Kidney capillary endothelial cell (primary cell): ENCODE data around the gene ATP8A1.
"Not testable (repeated sequence)": the region's sequence is repeated elsewhere in the genome, so short reads cannot be mapped to it uniquely, and the experiment has no call there.

ENCODE experiments used
- DNase-seq: peaks from one replicate; pipeline ENCODE4 v3.0.0-alpha.2; 2018; ENCODE audit warnings: low spot score

Gene ATP8A1

DNA sequence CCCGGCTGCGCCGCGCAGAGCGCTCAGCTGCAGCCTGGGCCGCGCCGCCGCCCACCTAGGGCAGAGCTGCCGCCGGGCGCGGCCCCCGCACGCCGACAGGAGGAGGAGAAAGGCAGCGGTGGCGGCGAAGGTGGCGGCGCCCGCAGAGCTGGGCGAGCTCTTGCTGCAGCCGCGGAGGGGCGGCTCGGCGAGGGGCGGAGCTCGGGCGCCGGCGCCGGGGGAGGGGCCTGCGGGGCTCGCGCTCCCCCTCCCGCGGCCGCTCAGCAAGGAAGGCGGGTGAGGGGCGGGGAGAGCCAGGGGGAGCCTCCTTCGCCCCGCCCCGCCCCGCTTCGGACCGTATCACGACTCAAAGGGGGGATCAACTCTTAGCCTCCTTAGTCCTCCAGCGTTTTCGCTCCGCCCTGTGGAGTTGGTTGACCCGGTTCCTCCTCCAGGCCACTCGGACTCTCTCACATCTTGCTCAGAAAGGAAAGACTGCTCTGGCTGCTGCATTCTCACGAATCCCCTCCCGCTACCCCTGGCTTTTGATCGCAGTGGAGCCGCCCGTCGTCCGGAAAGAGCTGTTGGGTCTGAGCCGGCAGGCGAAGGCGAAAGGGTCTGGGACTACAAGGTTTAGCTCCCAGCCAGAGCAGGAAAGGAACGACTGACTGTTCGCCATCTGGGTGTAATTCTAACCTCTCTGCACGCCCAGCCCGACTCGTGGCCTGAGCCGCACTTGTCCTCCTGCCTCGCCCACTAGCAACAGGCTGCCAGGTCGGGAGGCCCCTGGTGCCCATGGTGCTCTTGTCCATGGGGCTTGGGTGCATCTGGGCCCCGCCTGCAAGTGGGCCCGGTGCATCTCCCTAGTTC is at the start of gene ATP8A1:
Gene ATP8A1, minus strand, starts transcription at position 162 of the 849 bp plus-strand sequence. CDS start 232 bp downstream, outside the sequence.
- DNase-seq, result peak; percentile 89

DNA sequence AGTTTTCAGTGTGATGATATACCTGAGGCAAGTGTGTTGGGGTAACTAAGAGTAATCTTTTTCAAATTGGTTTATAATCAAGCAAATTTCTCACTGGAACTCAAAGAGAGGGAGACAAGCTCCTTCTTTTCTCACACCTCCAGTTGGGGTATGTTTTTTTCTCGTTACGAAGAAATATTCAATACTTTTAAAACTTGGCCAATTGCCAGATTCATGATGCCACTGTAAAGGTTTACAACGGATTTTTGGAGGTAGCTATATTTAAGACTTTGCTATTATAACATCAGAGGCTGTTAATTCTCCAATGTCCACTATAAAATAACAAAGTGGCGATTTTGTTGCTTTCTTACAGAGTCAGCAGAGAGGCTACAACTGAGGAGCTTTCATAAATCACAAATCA is 49.2 kb upstream of the ATP8A1 start:
- no peak for DNase-seq

DNA sequence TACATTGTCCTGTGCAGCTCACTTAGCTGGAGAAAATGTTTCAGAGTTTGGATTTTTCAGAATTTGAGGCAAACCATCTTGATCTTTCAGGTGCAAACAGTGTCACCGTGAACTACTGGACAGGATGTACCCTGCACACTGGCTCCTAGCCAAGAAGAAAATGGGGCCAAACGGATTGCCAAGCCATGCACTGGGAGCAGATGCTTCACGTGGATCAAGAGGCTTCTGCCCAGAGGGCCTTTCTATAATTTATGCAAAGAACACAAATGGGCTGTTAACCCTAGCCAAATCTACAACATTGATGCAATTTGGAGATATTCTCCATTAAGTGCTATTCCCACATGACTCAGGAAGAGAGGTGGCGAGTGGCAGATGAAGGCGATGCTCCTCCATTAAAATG is 46.9 kb upstream of the ATP8A1 start:
- DNase-seq, result no peak

DNA sequence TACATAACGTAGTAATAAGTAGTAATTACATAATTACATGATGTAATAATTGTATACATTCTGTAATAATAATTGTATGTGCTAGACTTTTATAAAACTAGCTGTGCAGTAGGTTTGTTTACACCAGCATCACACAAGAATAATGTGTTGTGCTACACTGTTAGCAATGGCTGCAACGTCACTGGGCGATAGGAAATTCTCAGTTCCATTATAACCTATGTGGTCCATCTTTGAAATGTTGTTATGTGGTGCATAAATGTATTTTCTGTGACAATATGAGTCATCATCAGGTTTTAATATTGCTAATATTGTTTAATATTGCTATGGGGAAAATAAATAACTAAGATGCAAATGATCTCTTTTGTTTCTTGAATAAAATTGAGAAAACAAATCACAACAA is 46.0 kb upstream of the ATP8A1 start:
- no peak for DNase-seq

DNA sequence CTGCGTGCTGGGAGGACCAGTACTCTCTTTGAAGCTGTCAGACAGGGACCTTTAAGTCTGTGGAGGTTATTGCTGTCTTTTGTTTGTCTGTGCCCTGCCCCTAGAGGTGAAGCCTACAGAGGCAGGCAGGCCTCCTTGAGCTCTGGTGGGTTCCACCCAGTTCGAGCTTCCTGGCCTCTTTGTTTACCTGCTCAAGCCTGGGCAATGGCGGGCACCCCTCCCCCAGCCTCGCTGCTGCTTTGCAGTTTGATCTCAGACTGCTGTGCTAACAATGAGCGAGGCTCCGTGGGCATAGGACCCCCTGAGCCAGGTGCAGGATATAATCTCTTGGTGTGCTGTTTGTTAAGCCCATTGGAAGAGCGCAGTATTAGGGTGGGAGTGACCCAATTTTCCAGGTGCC is 44.9 kb upstream of the ATP8A1 start:
- not testable (repeated sequence) for DNase-seq

DNA sequence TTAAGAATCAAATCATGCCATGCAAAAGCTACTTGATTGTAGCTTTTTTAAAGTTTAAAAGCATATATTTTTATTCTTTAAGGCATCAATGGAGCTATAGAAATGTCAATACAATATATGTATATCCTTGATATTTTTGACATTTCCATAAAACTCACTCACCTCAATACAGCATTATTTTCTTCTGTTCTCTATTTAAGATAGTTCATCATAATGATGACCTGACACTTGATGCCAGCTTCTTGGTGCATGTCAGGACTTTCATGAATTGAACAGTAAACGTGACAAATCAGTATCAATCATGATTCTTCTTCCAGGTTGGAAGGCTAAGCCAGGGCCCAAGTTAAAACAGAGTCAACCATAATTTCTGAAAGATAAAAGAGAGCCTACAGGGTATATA is 33.6 kb upstream of the ATP8A1 start:
- DNase-seq, result no peak

DNA sequence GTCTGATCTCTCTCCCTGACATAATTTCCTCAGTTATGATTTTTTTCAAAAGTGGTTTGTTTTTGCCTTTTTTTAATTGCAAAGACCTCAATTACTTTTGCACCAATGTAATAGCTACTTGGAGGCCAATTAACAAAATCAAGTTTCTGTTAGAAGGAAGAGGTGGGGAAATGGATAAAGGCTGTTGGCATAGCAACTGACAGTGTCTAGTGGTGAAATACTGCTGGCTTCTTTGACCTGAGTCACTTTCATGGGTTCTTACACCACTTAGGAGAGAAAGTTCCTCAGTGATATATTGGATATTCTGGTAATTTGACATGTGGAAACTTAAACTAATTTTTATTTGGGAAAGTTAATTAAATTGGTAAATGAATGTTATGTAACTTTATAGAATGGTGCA is 26.5 kb upstream of the ATP8A1 start:
- DNase-seq, result no peak

DNA sequence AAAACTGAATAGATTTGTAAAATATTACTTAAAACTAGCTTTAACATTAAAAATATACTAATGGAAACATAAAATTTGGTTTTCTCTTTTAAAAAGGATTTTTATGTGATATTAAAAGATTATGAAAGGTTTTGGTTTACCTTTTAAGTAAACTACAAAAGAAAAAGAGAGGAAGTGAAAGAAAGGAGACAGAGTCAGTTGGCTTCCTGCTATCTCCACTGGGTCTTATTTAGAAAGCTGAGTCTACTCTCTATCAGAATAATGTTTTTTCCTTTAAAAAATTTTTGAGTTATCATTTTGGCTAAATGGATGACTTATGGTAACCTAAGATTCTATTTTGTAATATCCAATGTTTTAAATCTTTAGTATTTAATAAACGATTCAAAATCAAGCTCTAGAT is 21.6 kb upstream of the ATP8A1 start:
- no peak for DNase-seq

DNA sequence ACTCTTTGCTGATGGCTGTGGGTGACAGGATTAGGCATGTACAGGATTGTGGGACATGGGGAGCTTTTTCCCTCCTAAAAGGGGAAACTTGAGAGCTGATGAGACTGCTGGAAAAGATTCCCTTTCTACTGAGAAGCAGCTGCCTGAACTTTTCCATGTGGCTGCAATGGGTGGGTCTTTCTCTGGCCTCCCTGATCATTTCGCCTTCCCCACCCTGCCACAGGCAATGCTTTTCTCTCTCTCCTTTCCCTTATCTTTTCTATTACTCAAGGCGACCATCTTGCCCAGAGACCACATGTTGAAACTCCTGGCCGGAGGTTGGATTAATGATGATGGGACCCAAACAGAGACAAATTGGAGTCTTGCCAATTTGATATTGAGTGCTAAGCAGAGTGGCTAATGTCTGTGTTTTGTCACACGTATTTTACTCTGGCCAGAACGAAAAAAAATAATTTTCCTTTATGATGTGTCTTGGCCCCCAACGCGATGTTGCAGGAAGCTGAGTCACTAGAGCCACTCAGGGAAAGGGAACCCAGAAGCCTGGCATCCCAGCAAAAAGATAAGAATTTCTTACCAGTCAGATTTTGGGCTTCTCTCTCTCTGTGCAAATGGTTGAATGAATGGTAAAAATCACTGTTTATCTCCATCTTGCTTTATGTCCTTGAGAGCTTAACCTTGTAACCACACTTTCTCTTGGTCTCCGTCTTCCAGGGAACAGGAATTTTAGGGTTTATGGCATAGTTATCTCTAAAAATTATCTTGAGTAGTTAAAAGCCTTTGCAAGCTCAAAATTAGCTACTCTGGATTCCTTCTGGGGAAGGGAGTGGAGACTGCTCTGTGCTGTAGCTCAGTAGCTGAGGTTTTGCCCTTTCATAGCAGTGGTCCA is 19.4 kb upstream of the ATP8A1 start:
- no peak for DNase-seq

DNA sequence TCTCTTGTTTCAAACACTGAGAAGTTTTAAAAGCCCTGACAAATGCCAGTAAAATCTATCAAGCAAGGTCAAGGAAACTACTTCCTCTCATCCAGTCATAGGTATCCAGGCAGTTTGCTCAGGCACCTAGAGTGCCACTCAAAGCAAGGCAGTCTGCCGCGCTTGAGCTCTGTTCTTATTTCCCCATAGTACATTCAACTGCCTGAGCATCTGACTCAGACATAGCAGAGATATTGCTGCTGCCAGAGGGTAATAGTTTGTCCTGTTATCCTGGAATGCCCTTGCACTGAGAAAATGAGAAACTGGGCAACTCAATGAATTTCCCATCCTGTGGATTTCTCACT is 16.1 kb upstream of the ATP8A1 start:
- DNase-seq, result peak; percentile 64

DNA sequence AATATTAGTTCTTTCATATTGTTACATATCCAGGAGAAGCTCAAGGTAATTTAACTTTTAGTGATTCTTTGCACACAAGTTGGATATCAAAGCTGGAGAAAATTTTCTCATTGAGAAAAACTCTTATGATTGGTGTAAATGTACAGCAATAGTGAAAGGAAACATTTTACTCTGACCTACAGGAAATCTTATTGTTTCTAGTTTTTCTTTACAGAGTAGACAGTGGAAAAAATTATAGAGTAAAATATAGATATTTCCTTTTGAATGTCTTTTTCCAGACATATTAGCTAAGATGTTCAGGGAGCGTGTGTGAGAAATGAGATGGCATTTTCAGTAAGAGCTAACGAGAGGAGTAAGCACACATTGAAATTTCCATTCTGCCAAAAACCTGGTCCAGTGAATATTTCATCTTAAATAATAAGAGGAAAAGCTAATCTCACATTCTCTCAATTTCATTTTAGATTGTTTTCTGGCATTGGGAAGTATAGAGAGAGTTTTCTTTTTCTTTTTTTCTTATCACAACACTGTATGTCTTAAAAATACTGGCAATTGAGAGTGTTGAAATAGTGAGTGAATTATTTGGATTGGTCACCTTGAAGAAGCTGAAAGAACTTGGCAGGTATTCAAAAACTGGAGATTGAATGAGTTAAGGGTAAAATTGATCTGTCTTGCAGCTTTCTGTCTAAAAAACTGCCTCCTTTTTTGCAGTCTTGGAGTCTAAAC is 15.6 kb upstream of the ATP8A1 start:
- no peak for DNase-seq

DNA sequence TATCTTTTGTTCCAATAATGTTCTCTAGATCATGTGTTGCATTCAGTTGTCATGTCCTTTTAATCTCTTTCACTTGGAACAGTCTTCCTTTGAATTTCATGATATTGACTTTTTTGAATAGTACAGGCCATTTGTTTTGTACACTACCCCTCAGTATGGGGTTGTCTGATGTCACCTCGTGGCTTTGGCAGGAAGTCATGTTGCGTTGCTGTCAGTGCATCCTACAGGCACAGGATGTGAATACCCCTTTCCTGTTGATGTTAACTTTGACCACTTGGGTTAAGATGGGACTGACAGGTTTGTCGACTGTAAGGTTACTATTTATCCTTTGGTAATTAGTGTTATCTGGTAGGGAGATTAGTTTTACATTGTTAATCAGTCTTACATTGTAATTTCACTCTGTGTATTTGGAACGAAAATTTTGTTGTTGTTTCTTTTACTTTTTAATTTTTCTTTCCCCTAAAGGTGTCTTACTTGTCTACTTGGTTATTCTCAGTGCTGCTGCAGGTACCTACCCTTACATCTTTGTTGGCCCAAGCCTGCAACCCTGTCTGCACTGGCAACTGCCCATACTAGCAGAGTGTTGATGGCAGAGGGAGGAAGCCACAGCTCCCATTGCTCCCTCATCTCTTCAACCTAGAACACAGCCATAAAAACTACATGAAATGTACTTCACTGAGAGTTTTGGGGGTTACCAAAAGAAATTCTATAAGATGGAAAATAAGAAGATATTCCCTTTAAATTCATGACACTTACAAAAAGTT is 14.7 kb upstream of the ATP8A1 start:
- peak; percentile 47 for DNase-seq

DNA sequence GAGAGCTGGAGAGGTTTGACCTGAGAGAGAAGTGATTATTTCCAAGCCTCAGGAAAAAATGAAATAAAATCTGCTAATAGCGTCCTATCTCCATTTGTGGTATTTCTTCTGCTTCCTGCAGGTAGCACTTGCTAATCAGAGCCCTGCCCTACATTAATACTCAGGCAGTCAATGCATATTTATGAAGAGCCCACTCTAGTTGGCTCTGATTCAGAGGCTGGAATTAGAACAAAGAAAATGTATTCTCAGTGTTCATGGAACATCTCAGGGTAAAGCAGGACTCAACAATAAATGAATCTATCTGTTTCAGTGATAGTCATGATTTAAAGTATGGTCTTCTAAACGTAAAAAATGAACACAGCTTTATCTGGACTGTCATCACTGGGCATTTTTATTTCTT is 1.4 kb upstream of the ATP8A1 start:
- no peak for DNase-seq

DNA sequence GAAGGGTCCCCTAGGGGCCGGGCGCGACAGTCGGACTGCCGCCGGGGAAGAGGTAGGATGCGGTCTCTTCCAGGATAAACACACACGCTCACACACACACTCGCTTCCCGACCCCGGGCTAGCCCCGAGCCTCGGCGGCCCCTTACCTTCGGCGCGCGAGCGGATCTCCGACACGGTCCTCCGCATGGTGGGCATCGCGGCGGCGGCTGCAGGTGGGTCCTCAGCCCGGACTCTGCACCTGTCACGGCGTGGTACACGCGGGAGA is 294 bp downstream of the ATP8A1 start:
- no peak for DNase-seq

DNA sequence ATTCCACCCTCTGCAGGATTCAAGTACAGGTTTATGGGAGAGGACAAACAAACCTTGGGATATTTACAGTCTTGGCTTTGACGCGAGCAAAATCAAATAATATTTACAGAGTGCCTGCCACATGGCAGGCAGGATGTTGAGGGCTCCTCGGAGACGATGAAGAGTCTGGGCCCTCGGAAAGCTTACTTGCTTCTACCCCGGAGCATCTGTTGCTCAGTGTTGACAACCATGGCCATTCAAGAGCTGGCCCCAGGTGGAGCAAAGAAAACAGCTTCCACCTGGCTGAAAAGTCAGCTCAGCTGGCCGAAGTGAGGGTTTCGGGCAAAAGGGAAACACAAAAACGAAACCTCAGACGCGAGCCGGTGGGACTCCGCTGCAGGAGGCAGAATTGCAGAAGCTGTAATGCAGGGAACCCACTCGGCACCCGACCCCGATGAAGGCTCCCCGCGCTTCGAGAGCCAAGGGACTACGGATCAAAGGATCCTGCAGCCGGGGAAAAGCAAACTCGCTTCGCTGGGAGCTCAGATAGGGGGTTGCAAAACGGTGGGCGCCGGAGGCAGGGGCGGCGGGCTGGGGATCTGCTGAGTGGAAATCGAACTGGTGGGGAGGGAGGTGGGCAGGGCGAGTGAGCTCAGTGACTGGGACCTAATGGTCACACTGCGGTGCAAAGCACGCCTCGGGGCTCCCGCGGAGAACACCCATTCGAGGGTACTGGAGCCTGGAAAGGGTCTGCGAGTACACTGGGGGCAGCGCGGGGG is 805 bp downstream of the ATP8A1 start:
- DNase-seq, result no peak

DNA sequence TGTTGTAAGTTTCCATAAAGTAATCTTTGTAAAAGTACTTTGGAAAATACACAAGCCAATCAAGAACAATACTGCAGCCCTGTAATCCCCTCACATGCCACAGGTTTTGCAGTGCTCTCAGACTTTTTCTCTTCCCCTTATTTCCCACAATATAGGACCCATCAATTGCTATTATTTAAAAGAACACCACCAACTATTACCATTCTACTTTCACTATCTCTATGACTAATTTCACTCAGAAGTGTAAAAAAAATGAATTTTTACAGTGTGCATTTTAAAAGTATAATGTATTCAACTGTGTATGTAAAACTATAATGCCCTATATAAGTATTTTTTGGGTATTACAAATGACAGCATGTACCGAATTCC is 1.7 kb downstream of the ATP8A1 start:
- DNase-seq, result no peak

DNA sequence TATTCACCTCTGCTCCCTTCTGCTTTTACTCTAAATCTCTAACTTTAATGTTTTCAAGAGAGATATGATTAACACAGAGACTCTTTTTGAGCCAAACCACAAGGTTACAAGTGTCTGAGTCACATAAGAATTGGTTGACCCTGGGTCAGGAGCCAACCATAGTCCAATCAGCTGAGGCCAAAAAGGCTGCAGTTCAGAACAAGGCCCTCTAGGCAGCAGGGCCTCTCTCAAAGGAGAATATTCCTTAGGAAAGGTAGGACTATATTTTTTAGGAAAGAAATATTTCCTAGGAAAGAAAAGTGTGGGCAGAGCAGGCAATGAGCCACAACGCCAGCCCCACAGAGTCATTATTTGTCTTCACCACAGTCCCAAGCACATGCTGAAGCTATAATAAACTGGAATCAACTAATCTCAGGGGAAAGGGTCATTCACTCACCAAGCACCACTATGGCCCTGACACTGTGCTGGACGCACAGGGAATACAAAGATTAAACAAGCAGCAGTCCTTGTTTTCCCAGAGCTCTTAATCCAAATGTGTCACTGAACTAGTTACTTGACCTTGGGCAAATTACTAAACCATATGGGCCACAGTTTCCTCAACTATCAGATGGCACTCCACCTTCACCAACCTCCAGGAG is 2.2 kb downstream of the ATP8A1 start:
- peak; percentile 63 for DNase-seq

DNA sequence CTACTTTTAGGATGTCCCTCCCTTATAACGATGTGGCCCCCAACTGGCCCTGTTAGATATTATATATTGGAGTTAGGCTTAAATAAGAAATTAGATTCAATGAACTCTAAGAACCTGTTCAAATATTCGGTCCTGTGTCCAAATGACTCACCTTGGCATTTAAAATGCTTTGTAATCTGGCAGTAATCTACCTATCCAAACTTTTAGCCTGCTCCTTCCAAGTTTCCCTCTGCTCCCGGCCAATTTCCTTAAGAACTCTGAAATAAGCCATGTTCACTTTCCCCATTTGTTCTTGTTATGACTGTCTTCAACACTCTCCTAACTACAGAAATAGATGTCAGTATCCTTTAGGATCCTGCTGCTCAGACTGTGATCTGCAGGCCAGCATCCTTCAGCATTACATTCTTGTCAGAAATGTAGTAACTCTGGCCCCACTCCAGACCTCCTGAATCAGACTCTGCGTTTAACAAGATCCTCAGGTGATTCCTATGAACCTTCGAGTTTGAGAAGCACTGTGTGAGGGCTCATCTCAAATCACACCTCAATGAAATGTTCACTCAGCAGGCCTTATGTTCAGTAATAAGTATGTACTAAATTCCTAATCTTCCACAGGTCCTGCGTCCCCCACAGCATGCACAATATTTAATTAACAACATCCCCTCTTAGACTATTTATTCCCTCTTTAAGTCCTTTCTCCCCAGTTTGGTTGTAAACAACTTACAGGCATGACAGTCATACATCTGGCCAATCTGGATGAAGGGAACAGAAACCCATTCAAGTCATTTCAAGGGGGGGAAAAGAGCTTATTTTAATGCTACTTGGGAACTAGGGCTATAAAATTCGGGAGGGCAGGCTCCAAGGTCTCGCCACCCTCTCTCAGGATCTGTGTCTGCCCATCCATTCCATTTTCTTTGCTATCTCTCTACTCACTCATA is 3.0 kb downstream of the ATP8A1 start:
- no peak for DNase-seq

DNA sequence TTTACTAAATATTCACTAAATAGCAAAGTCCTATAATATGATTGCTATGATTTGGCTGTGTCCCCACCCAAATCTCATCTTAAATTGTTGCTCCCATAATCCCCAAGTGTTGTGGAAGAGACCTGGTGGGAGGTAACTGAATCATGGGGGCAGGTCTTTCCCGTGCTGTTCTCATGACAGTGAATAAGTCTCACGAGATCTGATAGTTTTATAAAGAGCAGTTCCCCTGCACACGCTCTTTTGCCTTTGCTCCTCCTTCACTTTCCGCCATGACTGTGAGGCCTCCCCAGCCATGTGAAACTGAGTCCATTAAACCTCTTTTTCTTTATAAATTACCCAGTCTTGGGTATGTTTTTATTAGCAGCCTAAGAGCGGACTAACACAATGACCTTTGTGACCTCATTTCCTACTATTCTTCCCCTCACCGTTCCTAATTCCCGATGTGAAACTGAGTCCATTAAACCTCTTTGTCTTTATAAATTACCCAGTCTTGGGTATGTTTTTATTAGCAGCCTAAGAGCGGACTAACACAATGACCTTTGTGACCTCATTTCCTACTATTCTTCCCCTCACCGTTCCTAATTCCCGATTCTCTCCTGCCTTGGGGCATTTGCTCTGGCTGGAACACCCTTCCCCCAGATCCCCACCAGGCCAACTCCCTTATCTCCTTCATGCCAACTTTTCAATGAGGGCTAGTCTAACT is 4.2 kb downstream of the ATP8A1 start:
- not testable (repeated sequence) for DNase-seq
